ENCODE results near the gene NFATC3. TPM values are rescaled to one million over a fixed set of nuclear protein-coding genes. Genes with fewer than 3 reads are reported as not detected.

The NFATC3 gene
- polyA plus RNA-seq, 12 donors, result 28.3 to 34.3 (median 30.7) TPM; not detected in 1

GRCh38 chr16:68229431-68230175 is 144.4 kb downstream of the NFATC3 start:
- peak; percentile 55 for DNase-seq

GRCh38 chr16:68230176-68230571 is 145.0 kb downstream of the NFATC3 start:
- DNase-seq, result no peak

- no peak for DNase-seq
These were observed 145.8 kb downstream of the NFATC3 start for GRCh38 chr16:68230956-68231355.

GRCh38 chr16:68231384-68232136 is 146.4 kb downstream of the NFATC3 start:
- DNase-seq, result no peak

GRCh38 chr16:68232335-68232734 is 147.2 kb downstream of the NFATC3 start:
- DNase-seq, result no peak

- no peak for DNase-seq
These were observed 148.1 kb downstream of the NFATC3 start for GRCh38 chr16:68233085-68233834.

GRCh38 chr16:68233835-68234187 is 148.6 kb downstream of the NFATC3 start:
- no peak for DNase-seq

- DNase-seq, result no peak
These were observed 149.3 kb downstream of the NFATC3 start for GRCh38 chr16:68234188-68235107.

- no peak for DNase-seq
These were observed 150.1 kb downstream of the NFATC3 start for GRCh38 chr16:68235108-68235886.

GRCh38 chr16:68235887-68236136 is 150.6 kb downstream of the NFATC3 start, which contains the start of gene ESRP2:
Gene ESRP2, minus strand, starts transcription at chr16:68236127. Its CDS starts 82 bp downstream, at chr16:68236045.
- no peak for DNase-seq

- DNase-seq, result no peak
These were observed 151.1 kb downstream of the NFATC3 start for GRCh38 chr16:68236137-68236825.

- peak; percentile 41 for DNase-seq
These were observed 151.7 kb downstream of the NFATC3 start for GRCh38 chr16:68236826-68237242.

- peak; percentile 96 for DNase-seq
These were observed 152.3 kb downstream of the NFATC3 start for GRCh38 chr16:68237243-68238028.

GRCh38 chr16:68238029-68238345 is 152.8 kb downstream of the NFATC3 start:
- DNase-seq, result no peak

GRCh38 chr16:68242085-68242484 is 156.9 kb downstream of the NFATC3 start:
- no peak for DNase-seq

- no peak for DNase-seq
These were observed 158.0 kb downstream of the NFATC3 start for GRCh38 chr16:68242926-68243858.

GRCh38 chr16:68244481-68244902 is 159.3 kb downstream of the NFATC3 start:
- no peak for DNase-seq
